IMR-90 (cell line): ENCODE results near the gene DRAXIN.

ENCODE experiments used
- BHLHE40 ChIP-seq: fragments of 150-350 bp; IDR thresholded peaks from 2 replicates; pipeline ENCODE4 v1.6.1; 2016; ENCODE audit warnings: mild to moderate bottlenecking, low read depth, low read length
- CEBPB ChIP-seq: IDR thresholded peaks from 2 replicates; pipeline ENCODE4 v1.6.1; 2012; ENCODE audit warnings: low read depth, low read length, improper control_type of control experiment
- CHD1 ChIP-seq: IDR thresholded peaks from 2 replicates; pipeline ENCODE4 v1.6.1; 2012; ENCODE audit warnings: low read depth, low read length, improper control_type of control experiment
- MAZ ChIP-seq: IDR thresholded peaks from 2 replicates; pipeline ENCODE4 v1.6.1; 2012; ENCODE audit warnings: low read depth, mild to moderate bottlenecking, low read length, improper control_type of control experiment, moderate library complexity, borderline replicate concordance
- MXI1 ChIP-seq: IDR thresholded peaks from 2 replicates; pipeline ENCODE4 v1.6.1; 2012; ENCODE audit warnings: low read depth, mild to moderate bottlenecking, low read length, moderate library complexity, borderline replicate concordance
- NFE2L2 ChIP-seq: fragments of 150-350 bp; IDR thresholded peaks from 2 replicates; pipeline ENCODE4 v1.6.1; 2016; ENCODE audit warnings: low read depth, mild to moderate bottlenecking, low read length
- POLR2A ChIP-seq: IDR thresholded peaks from 2 replicates; pipeline ENCODE4 v1.6.1; 2012; ENCODE audit warnings: mild to moderate bottlenecking, low read depth, low read length
- RAD21 ChIP-seq: IDR thresholded peaks from 2 replicates; pipeline ENCODE4 v1.6.1; 2012; ENCODE audit warnings: low read length, improper control_type of control experiment
- RCOR1 ChIP-seq: IDR thresholded peaks from 2 replicates; pipeline ENCODE4 v1.6.1; 2012; ENCODE audit warnings: mild to moderate bottlenecking, low read length, improper control_type of control experiment; ENCODE audit not compliant: insufficient replicate concordance
- RFX5 ChIP-seq: IDR thresholded peaks from 2 replicates; pipeline ENCODE4 v1.8.0; 2012; ENCODE audit warnings: low read depth, mild to moderate bottlenecking, low read length, moderate library complexity
- TF ChIP-seq, protein P1 (sequence below): conservative IDR thresholded peaks from 2 replicates; pipeline ENCODE4 v1.5.1; 2012; ENCODE audit warnings: mild to moderate bottlenecking, low read depth, low read length, improper control_type of control experiment

DNA sequence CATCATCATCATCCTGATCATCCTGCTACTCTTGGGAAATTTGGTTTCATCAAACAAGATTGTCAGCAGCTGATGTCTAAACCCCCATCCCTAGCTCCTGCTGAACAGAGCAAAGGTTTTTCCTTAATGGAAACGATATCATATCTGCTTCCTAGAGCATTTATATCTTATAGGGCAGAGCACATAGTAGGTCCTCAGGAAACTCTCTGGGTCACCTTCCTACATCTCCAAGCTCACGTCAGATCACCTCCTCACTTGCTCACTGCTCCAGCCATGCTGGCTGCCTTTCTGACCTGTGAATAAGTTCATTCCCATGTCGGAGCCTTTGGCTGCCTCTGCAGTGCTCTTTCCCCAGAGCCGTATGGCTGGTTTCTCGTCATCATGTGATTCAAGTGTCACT lies 47.7 kb upstream of the DRAXIN start:
- no peak for TF ChIP-seq CHD1
- TF ChIP-seq, protein P1, sequence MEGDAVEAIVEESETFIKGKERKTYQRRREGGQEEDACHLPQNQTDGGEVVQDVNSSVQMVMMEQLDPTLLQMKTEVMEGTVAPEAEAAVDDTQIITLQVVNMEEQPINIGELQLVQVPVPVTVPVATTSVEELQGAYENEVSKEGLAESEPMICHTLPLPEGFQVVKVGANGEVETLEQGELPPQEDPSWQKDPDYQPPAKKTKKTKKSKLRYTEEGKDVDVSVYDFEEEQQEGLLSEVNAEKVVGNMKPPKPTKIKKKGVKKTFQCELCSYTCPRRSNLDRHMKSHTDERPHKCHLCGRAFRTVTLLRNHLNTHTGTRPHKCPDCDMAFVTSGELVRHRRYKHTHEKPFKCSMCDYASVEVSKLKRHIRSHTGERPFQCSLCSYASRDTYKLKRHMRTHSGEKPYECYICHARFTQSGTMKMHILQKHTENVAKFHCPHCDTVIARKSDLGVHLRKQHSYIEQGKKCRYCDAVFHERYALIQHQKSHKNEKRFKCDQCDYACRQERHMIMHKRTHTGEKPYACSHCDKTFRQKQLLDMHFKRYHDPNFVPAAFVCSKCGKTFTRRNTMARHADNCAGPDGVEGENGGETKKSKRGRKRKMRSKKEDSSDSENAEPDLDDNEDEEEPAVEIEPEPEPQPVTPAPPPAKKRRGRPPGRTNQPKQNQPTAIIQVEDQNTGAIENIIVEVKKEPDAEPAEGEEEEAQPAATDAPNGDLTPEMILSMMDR = no peak
- TF ChIP-seq RFX5 = no peak
- TF ChIP-seq MXI1 = no peak
- TF ChIP-seq POLR2A = no peak
- TF ChIP-seq RAD21 = no peak
- TF ChIP-seq MAZ = no peak
- TF ChIP-seq NFE2L2 = no peak
- no peak for TF ChIP-seq RCOR1
- no peak for TF ChIP-seq CEBPB
- no peak for TF ChIP-seq BHLHE40
